Activated naive CD4-positive, alpha-beta T cell treated with anti-CD3 and anti-CD28 coated beads, Interleukin-2, amount 50 U/mL, for 16 hours (primary cell): ENCODE measurements around the gene POU5F1.
A peak's percentile ranks its signal among the peaks of the same experiment; 100 is the strongest.

Source experiments
- DNase-seq: peaks from one replicate; pipeline ENCODE4 v3.0.0-alpha.2; 2020

The POU5F1 gene

GRCh38 chr6:31138982-31139381 lies 31.5 kb downstream of the POU5F1 start, which contains the start of gene PSORS1C2:
TSS of gene PSORS1C2 (minus strand) at chr6:31139066. CDS start at chr6:31139026, 40 bp downstream.
- DNase-seq, result no peak

- no peak for DNase-seq
Measured at GRCh38 chr6:31135710-31136109, 34.8 kb downstream of the POU5F1 start.

DNA sequence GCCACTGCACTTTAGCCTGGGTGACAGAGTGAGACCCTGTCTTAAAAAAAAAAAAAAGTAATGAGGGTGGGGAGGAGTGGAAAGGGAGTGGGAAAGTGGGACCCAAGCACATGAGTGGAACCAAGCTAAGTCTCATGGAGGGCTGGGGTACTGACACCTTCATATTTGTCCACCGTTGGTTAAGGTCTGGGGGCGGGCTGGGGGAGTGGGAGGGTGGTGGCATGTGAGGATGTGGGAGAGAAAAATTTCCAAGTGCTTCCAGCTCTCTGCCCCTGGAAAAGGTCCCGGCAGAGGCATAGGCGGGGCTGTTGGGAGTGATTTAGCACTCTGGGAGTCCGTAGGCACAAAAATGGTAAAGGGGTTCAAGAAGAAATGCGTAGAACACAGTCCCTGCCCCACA lies 37.7 kb downstream of the POU5F1 start:
- DNase-seq, result no peak

- DNase-seq, result no peak
Measured at GRCh38 chr6:31131595-31131994, 38.9 kb downstream of the POU5F1 start.

DNA sequence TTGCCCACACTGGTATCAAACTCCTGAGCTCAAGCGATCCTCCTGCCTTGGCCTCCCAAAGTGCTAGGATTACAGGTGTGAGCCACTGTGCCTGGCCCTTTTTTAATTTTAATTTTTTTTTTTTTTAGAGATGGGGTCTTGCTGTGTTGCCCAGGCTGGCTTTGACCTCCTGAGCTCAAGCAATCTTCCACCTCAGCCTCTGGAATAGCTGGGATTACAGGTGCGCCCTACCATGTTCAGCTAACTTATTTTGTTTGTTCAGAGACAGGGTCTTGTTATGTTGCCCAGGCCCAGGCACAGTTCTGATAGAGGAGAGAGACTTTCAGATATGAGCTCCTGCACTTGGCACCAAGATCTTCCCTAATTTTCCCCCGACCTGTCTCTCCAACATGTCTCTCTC lies 39.7 kb downstream of the POU5F1 start:
- no peak for DNase-seq

- DNase-seq, result no peak
Measured at GRCh38 chr6:31129130-31129529, 41.4 kb downstream of the POU5F1 start.

GRCh38 chr6:31128093-31128676 lies 42.3 kb downstream of the POU5F1 start:
- DNase-seq, result peak; percentile 76

DNA sequence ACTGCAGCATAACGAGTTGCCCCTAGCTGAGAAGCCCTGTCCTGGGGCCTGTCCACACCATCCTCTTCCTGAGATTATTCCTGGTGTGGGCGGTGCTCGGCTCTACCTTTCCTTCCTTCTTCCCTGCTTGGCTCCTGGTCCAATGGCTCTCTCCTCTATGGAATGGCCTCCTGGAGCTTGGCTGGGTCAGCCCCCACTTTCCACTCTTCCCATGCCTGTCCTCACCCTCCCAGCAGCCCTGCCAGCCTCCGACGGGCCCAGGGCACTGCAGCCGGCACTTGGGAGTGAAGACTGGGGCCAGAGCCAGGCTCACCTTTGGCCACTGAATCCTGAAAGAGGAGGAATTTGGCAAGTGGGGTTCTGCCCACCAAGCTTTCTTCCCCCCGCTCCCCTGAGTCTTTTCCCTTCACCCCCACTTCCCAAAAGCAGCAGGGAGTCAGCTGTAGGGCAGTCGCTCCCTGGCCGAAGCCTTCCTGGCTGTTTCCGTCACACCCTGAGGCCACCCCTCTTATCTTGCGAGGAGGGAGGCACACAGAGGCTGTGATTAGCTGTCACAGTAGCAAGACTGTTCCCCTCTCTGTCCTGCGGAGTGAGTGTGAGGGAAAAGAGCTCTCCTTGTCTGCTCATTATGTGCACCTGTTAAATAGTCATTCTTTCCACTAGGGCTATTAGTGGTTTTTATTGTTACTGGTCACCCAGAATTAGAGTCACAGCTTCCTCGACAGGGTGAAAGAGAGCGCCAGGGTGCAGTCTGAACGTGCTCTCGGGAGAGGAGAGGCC lies 43.9 kb downstream of the POU5F1 start:
- no peak for DNase-seq

DNA sequence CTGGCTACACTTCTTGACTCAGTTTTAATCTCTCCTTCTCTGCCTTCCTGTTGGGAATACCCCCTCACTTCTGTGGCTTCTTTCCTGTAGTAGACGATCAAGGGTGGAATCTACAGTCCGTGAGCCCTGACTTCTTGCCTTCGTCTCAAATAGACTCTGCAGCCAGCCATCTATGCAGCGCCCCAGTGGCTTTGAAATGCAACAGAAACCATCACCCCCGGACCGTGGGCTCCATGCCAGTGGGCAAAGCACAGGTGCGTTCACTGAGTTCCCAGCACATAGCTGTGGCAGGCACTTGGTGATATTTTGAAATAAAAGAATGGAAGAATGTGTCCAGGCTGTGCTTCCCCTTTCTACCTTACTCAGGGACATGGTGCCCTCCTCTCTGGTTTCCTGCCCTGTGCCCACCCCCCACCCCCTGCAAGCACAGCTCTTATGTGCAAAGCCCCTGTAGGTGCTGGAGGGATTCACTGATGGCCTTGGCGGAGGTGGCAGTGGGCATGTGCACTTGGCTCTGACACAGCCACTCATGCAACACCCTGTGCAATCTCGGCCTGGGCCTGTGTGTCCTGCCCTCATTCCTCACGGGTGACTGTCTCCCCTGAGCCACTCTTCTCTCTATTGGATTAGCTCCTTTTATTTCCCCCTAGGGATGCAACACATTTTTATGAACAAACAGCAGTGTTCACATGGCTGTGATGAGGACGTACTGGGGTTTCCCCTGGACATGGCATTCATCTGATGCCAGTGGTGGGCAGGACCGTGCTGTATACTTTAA lies 44.7 kb downstream of the POU5F1 start:
- no peak for DNase-seq

GRCh38 chr6:31125162-31125561 lies 45.3 kb downstream of the POU5F1 start:
- DNase-seq, result no peak

- no peak for DNase-seq
Measured at GRCh38 chr6:31122791-31123706, 47.4 kb downstream of the POU5F1 start.

- DNase-seq, result no peak
Measured at GRCh38 chr6:31121131-31121790, 49.2 kb downstream of the POU5F1 start.

GRCh38 chr6:31120151-31120915 lies 50.1 kb downstream of the POU5F1 start, which contains the start of gene CDSN:
TSS of gene CDSN (minus strand) at chr6:31120446. CDS start at chr6:31120419, 27 bp downstream.
- DNase-seq, result no peak

- DNase-seq, result no peak
Measured at GRCh38 chr6:31118178-31118577, 52.3 kb downstream of the POU5F1 start.

- DNase-seq, result no peak
Measured at GRCh38 chr6:31116661-31117385, 53.7 kb downstream of the POU5F1 start.

GRCh38 chr6:31115941-31116560 lies 54.4 kb downstream of the POU5F1 start:
- DNase-seq, result no peak

DNA sequence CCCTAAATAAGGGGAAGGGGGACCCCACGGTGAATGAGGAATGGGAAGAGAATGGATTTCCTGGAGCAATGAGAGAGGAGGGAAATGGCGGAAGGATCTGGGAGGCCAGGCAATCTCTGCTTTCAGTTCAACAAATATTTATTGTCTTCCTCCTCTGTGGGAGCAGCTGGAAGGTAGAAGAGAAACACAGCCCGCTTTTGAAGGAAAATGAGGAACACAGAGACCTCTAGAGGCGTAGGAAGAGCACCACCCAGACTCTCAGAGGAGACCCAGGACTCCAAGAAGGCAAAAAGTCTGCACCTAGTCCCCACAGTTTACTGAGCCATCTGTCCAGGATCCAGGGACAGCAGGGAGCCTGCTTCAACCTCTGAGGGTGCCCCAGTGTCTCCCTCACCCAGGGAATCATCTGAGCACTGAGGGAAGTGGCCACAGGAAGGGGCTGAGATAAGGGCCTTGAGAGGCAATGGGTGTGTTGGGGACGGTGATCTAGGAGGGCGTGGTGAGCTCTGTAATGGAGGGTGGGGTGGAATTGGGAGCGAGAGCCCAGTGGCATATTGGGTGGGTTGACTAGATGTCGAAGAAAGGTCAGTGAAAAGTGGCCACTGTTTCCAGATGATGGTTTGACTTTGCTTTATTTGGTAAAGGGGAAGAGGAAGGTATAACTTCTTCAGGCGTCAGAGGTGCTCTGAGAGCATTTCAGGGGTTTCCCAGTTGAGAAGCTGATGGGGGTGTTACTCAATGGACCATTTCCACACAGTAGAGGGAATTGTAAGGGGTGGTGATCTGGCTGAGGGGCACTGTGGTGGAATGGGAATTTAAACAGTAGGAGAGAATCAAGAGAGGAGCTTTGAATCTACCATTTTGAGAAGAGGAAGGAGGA lies 55.3 kb downstream of the POU5F1 start:
- no peak for DNase-seq

GRCh38 chr6:31114541-31114878 lies 56.0 kb downstream of the POU5F1 start, which contains the start of gene PSORS1C1:
TSS of gene PSORS1C1 (plus strand) at chr6:31114800. CDS start at chr6:31129633, 14,833 bp downstream.
- no peak for DNase-seq
